Right lobe of liver (tissue), 6 donors: ENCODE data around the gene PRRG4. TPM values are rescaled to one million over a fixed set of nuclear protein-coding genes. Genes with fewer than 3 reads are reported as not detected.
A peak's percentile ranks its signal among the peaks of the same experiment; 100 is the strongest.
"Not testable (repeated sequence)": the region's sequence is repeated elsewhere in the genome, so short reads cannot be mapped to it uniquely, and the experiment has no call there.

ENCODE experiments used
- ATAC-seq, 4 donors: fragments of 200-7000 bp; cut with Tn5 transposase; one replicate each; pipeline ENCODE4 v1.9.1; 2020; ENCODE audit warnings: mild to moderate bottlenecking in 4 of 4, moderate library complexity in 4 of 4
- DNase-seq, 3 donors: peaks; one replicate each; pipeline ENCODE4 v3.0.0-alpha.2; 2020
- H3K27ac ChIP-seq, 3 donors: fragments of 200-600 bp; one replicate each; pipeline ENCODE4 v1.8.0; 2022
- H3K27me3 ChIP-seq, 2 donors: fragments of 200-600 bp; one replicate each; pipeline ENCODE4 v1.8.0; 2022
- H3K36me3 ChIP-seq, 4 donors: fragments of 200-600 bp; sonication (generic) in 1 of 4; one replicate each; pipeline versions ENCODE4 v1.5.1 to v1.8.0; 2017 to 2022; ENCODE audit warnings: control low read depth in 1 of 4
- H3K4me1 ChIP-seq, 4 donors: fragments of 200-600 bp; sonication (generic) in 1 of 4; one replicate each; pipeline versions ENCODE4 v1.5.1 to v1.8.0; 2017 to 2022; ENCODE audit warnings: control low read depth in 1 of 4
- H3K4me3 ChIP-seq, 3 donors: fragments of 200-600 bp; one replicate each; pipeline ENCODE4 v1.8.0; 2022
- H3K9me3 ChIP-seq, 4 donors: fragments of 200-600 bp; sonication (generic) in 1 of 4; one replicate each; pipeline versions ENCODE4 v1.5.1 to v1.8.0; 2017 to 2022; ENCODE audit warnings: control low read depth in 1 of 4
- CTCF ChIP-seq, 4 donors: fragments of 200-600 bp in 3 of 4; fragments of 450-650 bp in 1 of 4; IDR thresholded peaks; one replicate each; pipeline versions ENCODE4 v1.5.1 to v1.8.0; 2016 to 2022; ENCODE audit warnings: antibody characterized with exemption in 4 of 4, mild to moderate bottlenecking in 2 of 4
- POLR2A ChIP-seq: fragments of 450-650 bp; IDR thresholded peaks from one replicate; pipeline ENCODE4 v1.6.1; 2017; ENCODE audit warnings: antibody characterized with exemption, mild to moderate bottlenecking
- WGBS: methylation state at CpG from one replicate; pipeline ENCODE4 v1.1.6; 2018; ENCODE audit warnings: low coverage, low lambda C conversion rate; ENCODE audit not compliant: insufficient coverage; ENCODE audit errors: missing lambda C conversion rate; 5-methylcytosine and 5-hydroxymethylcytosine counted together
- intact Hi-C, 2 donors: fragments of 100-400 bp; cut with DNase I; formaldehyde crosslinking; loops; one replicate each; pipeline versions ENCODE4 v1.11.2 to v1.14.1; 2022
- long read RNA-seq: library from polyadenylated mRNA; unstranded; transcript quantifications from one replicate; pipeline ENCODE4 v2.0.0, GENCODE V29; 2019
- total RNA-seq, 6 experiments: library from RNA; depleted of rRNA in 2 of 6; stranded (reverse); fragments of >200 nt in 2 of 6; fragmentation: NEBNext Ultra II Directional in 3 of 6; extraction: Animal tissue kit (Norgen Biotek cat#: 25700) in 3 of 6; gene quantifications; one replicate each; pipeline versions ENCODE4 v1.1.0 to v1.2.4, GENCODE V29; 2016 to 2023
- donor health status: DM: no; HTN: yes; CAD: no.
- donor health status: DM: no; HTN: no; CAD: no.
- donor health status: DM: no; HTN: no; CAD: no.
- donor health status: DM: no; HTN: yes; CAD: no.
- donor health status: DM: no; HTN: yes; CAD: no.

Gene PRRG4
- 10 to 100 TPM in 3 of 6 experiments, 1 to 10 TPM in 3; 4.7 to 13.6 (median 9.5) TPM for total RNA-seq
- long read RNA-seq, full-length matches to known transcripts, result 1 of 1 reads
- long read RNA-seq, partial matches to known transcripts, result 0 of 1 reads
- long read RNA-seq, other reads (novel, unspliced or antisense), result 0 of 1 reads

- ATAC-seq (peak; percentile 82 to 96 (median 90)), DNase-seq (peak; percentile 82 to 90 (median 89))
- peaks cover 0 to 11% (median 0%) of the 10 kb centered on the region in 4 donors for H3K4me1 ChIP-seq
- no peaks in the 10 kb centered on the region for H3K27me3 ChIP-seq
- WGBS, result 0% methylated on average over 21 of the region's 85 CpGs
- intact Hi-C loops, result loop anchor here in 1 of 2 donors (10.0 kb wide), 1 partner anchor 55 kb away; no protein-coding TSS in a partner anchor
- peak within 1 kb of the TSS; percentile 73 to 82 (median 77) for H3K4me3 ChIP-seq
- TF ChIP-seq CTCF (IDR thresholded peaks at IDR 0.05) (no peak), POLR2A (peak; percentile 63)
- peak within 1 kb of the TSS; percentile 93 to 99 (median 95) for H3K27ac ChIP-seq
- no peaks in the 10 kb centered on the region for H3K9me3 ChIP-seq
- no peaks in the 10 kb centered on the region for H3K36me3 ChIP-seq
These were observed at the start of gene PRRG4 for GRCh38 chr11:32829680-32830412. PRRG4 (plus strand) TSS chr11:32829927; CDS start chr11:32830530, 603 bp downstream.

GRCh38 chr11:32780839-32781238 is 48.9 kb upstream of the PRRG4 start:
- H3K36me3 ChIP-seq, H3K9me3 ChIP-seq, H3K27me3 ChIP-seq, H3K4me1 ChIP-seq, intact Hi-C loops, DNase-seq, H3K27ac ChIP-seq, ATAC-seq, H3K4me3 ChIP-seq: not testable (repeated sequence)
- WGBS, result 100% methylated on average over 2 of the region's 2 CpGs

- DNase-seq (no peak), ATAC-seq (no peak)
- Histone ChIP-seq H3K27ac (no peak overlapping the region), H3K36me3 (no peaks in the 10 kb centered on the region), H3K9me3 (no peaks in the 10 kb centered on the region), H3K27me3 (no peaks in the 10 kb centered on the region), H3K4me1 (no peaks in the 10 kb centered on the region), H3K4me3 (no peak overlapping the region)
- intact Hi-C loops, result no loop called here
- TF ChIP-seq CTCF (IDR thresholded peaks at IDR 0.05), result no peak
- TF ChIP-seq POLR2A, result no peak
- 98% methylated on average over 5 of the region's 5 CpGs for WGBS
These were observed 48.0 kb upstream of the PRRG4 start for GRCh38 chr11:32781721-32782120.

- Histone ChIP-seq H3K4me1 (no peaks in the 10 kb centered on the region), H3K4me3 (no peak overlapping the region), H3K36me3 (no peaks in the 10 kb centered on the region), H3K9me3 (no peaks in the 10 kb centered on the region), H3K27me3 (no peaks in the 10 kb centered on the region), H3K27ac (no peak overlapping the region)
- DNase-seq, result no peak
- TF ChIP-seq POLR2A (no peak), CTCF (IDR thresholded peaks at IDR 0.05) (no peak)
- ATAC-seq, result no peak
- intact Hi-C loops, result no loop called here
- 93% methylated on average over 3 of the region's 3 CpGs for WGBS
These were observed 44.5 kb upstream of the PRRG4 start for GRCh38 chr11:32785262-32785661.

- Histone ChIP-seq H3K27me3 (no peaks in the 10 kb centered on the region), H3K4me1 (no peaks in the 10 kb centered on the region), H3K27ac (no peak overlapping the region), H3K9me3 (no peaks in the 10 kb centered on the region), H3K36me3 (no peaks in the 10 kb centered on the region), H3K4me3 (no peak overlapping the region)
- ATAC-seq, result no peak
- intact Hi-C loops, result no loop called here
- TF ChIP-seq POLR2A (no peak), CTCF (IDR thresholded peaks at IDR 0.05) (no peak)
- DNase-seq, result no peak
These were observed 42.9 kb upstream of the PRRG4 start for GRCh38 chr11:32786811-32787210.
